Panc1 (cell line): ENCODE measurements around the gene FUBP1.

ENCODE experiments used
- CTCF ChIP-seq: fragments of 450-650 bp; IDR thresholded peaks from 2 replicates; pipeline ENCODE4 v1.5.1; 2017; ENCODE audit warnings: mild to moderate bottlenecking
- POLR2AphosphoS5 ChIP-seq: IDR thresholded peaks from 2 replicates; pipeline ENCODE4 v1.6.1; 2012; ENCODE audit warnings: mild to moderate bottlenecking, low read depth, low read length, moderate library complexity
- REST ChIP-seq, 2 experiments: IDR thresholded peaks; 2 replicates each; pipeline ENCODE4 v1.6.1; 2011 to 2012; ENCODE audit warnings: low read depth in 2 of 2, control low read depth in 1 of 2, low read length in 1 of 2, mild to moderate bottlenecking in 1 of 2, moderate library complexity in 1 of 2; ENCODE audit not compliant: insufficient read depth in 1 of 2
- SIN3A ChIP-seq: IDR thresholded peaks from 2 replicates; pipeline ENCODE4 v1.6.1; 2012; ENCODE audit warnings: low read depth, mild to moderate bottlenecking, low read length, moderate library complexity, borderline replicate concordance; ENCODE audit not compliant: insufficient read depth
- TCF7L2 ChIP-seq: IDR thresholded peaks from 2 replicates; pipeline ENCODE4 v1.6.1; 2011; ENCODE audit warnings: mild to moderate bottlenecking, low read depth, low read length, inconsistent platforms

DNA sequence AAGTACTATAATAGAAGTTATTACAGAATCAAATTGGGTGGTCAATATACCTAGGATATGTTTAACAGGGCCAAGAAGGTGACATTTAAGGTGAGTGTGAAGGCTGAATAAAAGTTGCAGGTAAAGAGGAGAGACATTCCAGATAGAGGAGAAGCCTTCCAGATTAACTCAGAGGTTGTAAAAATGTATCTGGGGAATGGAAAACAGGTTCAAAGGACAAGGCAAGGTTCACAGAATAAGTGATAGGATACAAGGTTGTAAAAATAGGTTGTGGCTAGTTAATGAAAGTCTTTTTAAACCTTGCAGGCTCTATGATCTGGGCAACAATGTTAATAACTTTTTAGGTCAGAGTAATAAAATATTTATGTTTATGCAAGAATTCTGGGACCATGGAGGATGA is 40.2 kb downstream of the FUBP1 start:
- no peak for TF ChIP-seq CTCF
- TF ChIP-seq POLR2AphosphoS5, result no peak
- TF ChIP-seq SIN3A, result no peak
- no peak for TF ChIP-seq TCF7L2
- no peak for TF ChIP-seq REST (IDR thresholded peaks at IDR 0.05; ENCODE audit: insufficient read depth in 1 of 2, low read depth in 2 of 2, low read length in 1 of 2)
